Lower leg skin (tissue), 4 donors: Measurements from ENCODE around the gene MMADHC. TPM values are rescaled to one million over a fixed set of nuclear protein-coding genes. Genes with fewer than 3 reads are reported as not detected.
"Not testable (repeated sequence)": the region's sequence is repeated elsewhere in the genome, so short reads cannot be mapped to it uniquely, and the experiment has no call there.

Experiments
- DNase-seq, 2 donors: peaks; one replicate each; pipeline ENCODE4 v3.0.0-alpha.2; 2019; ENCODE audit warnings: low spot score in 2 of 2
- H3K4me3 ChIP-seq: fragments of 200-600 bp; sonication (generic); 2 replicates; pipeline ENCODE4 v1.5.1; 2017; ENCODE audit warnings: mild to moderate bottlenecking, low read depth; ENCODE audit not compliant: poor library complexity, severe bottlenecking
- POLR2A ChIP-seq, 2 donors: fragments of 450-650 bp; IDR thresholded peaks; one replicate each; pipeline ENCODE4 v1.6.1; 2016 to 2017; ENCODE audit warnings: antibody characterized with exemption in 2 of 2, mild to moderate bottlenecking in 1 of 2, moderate library complexity in 1 of 2
- WGBS, 2 donors: methylation state at CpG; one replicate each; pipeline ENCODE4 v1.1.5; 2018; 5-methylcytosine and 5-hydroxymethylcytosine counted together
- intact Hi-C: fragments of 100-400 bp; cut with DNase I; formaldehyde crosslinking; loops from one replicate; pipeline ENCODE4 v1.15.0; 2023; ENCODE audit warnings: low total_unique reads
- total RNA-seq, 4 donors: library from RNA; depleted of rRNA; stranded (reverse); fragments of >200 nt; gene quantifications; one replicate each; pipeline ENCODE4 v1.1.0, GENCODE V29; 2016
- TF ChIP-seq, protein P1 (sequence below), 3 donors: fragments of 450-650 bp; IDR thresholded peaks; one replicate each; pipeline ENCODE4 v1.5.1; 2016; ENCODE audit warnings: antibody characterized with exemption in 3 of 3, mild to moderate bottlenecking in 3 of 3, moderate library complexity in 2 of 3

MMADHC gene
- total RNA-seq, 4 donors from 2014 or later, result 66.3 to 118 (median 95.4) TPM

DNA sequence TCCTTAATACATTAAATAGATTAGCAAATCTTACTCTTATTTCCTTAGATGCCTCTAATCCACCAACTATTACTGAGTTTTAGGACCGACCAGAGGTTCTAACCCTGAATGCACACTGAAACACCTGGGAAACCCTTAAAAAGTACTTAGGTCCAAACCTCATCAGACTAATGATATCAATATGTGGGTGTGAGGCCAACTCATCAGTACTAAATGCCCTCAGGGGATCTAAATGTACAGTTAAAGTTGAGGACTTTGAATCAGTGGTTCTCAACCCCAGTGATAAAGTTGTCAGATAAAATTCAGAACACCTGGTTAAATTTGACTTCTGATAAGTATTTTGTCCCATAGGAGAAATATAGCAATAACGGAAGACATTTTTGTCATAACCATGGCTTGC, 20.9 kb downstream of the MMADHC start:
- no peak for TF ChIP-seq POLR2A (IDR thresholded peaks at IDR 0.05)
- TF ChIP-seq, protein P1, sequence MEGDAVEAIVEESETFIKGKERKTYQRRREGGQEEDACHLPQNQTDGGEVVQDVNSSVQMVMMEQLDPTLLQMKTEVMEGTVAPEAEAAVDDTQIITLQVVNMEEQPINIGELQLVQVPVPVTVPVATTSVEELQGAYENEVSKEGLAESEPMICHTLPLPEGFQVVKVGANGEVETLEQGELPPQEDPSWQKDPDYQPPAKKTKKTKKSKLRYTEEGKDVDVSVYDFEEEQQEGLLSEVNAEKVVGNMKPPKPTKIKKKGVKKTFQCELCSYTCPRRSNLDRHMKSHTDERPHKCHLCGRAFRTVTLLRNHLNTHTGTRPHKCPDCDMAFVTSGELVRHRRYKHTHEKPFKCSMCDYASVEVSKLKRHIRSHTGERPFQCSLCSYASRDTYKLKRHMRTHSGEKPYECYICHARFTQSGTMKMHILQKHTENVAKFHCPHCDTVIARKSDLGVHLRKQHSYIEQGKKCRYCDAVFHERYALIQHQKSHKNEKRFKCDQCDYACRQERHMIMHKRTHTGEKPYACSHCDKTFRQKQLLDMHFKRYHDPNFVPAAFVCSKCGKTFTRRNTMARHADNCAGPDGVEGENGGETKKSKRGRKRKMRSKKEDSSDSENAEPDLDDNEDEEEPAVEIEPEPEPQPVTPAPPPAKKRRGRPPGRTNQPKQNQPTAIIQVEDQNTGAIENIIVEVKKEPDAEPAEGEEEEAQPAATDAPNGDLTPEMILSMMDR (IDR thresholded peaks at IDR 0.05), result no peak
- no peak overlapping the region for H3K4me3 ChIP-seq
- no peak for DNase-seq
- intact Hi-C loops, result no loop called here
- WGBS, 2 donors, result 87 to 92% methylated on average over 2 of the region's 2 CpGs

DNA sequence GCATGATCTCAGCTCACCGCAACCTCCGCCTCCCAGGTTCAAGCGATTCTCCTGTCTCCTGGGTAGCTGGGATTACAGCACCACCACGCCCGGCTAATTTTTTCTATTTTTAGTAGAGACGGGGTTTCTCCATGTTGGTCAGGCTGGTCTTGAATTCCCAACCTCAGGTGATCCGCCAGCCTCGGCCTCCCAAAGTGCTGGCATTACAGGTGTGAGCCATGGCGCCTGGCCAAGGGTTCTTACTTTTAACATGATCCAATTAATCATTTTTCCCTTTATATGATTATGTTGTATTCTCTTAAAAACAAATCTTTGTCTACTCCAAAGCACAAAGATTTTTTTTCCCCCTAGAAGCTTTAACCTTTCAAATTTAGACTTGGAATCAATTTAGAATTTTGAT, 21.9 kb downstream of the MMADHC start:
- intact Hi-C loops, DNase-seq, H3K4me3 ChIP-seq: not testable (repeated sequence)
- 88 to 91% methylated on average over 9 of the region's 9 CpGs for WGBS, 2 donors

DNA sequence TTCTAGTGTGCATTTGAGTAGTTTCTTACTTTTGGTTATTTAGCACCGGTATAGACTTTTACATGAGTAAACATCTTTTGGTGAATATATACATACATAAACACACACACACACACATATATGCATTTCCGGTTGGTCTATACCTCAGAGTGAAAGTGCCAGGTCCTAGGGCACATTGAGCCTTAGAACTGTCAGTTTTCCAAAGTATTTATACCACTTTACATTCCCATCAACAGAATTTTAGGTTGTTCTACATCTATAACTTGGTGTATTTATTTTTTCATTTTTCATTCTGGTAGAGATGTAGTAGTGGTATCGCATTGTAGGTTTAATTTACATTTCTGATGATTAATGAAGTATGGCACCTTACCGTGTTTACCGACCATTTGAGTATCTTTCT, 22.6 kb downstream of the MMADHC start:
- no peak overlapping the region for H3K4me3 ChIP-seq
- DNase-seq, result no peak
- TF ChIP-seq, protein P1 (IDR thresholded peaks at IDR 0.05), result no peak
- no peak for TF ChIP-seq POLR2A (IDR thresholded peaks at IDR 0.05)
- 89% methylated on average over 5 of the region's 5 CpGs for WGBS, 2 donors
- intact Hi-C loops, result loop anchor here (5.0 kb wide), 1 partner anchor 548 kb away; no protein-coding TSS in a partner anchor

DNA sequence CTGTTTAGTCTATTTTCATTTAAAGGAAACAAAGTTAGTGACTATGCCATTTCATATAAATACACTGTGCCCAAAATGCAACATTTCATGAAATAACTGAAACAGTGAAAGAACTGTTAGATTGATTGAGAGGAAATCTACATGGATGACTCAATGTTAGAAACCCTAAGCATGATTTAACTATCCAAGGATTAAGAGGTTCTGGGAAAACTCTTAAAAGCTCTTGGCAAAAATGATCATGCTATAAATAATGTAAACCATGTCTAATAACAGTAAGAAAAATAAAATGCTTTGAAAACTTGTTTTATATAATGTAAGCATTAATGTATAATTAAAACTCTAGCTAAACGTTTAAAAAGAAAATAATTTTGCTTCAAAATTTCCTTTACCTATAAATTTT, 23.5 kb downstream of the MMADHC start:
- DNase-seq, result no peak
- H3K4me3 ChIP-seq, result no peak overlapping the region
- TF ChIP-seq, protein P1 (IDR thresholded peaks at IDR 0.05), result no peak
- TF ChIP-seq POLR2A (IDR thresholded peaks at IDR 0.05), result no peak
- intact Hi-C loops, result loop anchor here (5.0 kb wide), 1 partner anchor 547 kb away; no protein-coding TSS in a partner anchor
- 38 to 40% methylated on average over 1 of the region's 1 CpG for WGBS, 2 donors

DNA sequence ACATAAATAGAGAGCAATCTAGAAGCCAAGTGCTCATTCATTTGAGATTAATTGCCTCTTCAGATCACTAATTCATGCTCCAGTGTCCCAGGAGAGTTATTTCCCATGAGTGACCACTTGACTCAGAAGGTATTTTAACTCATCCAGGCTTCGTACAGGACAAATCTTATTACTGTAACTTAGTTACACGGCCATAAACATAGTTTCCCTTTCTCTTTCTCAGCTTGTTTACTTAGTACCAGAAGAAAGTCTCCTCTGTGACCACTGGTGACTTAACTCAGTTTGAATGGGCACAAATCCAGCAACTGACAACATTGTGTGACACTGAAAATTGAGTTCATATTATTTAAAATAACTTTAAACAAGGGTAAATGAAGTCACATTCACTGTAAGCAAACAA, 25.3 kb downstream of the MMADHC start:
- intact Hi-C loops, result loop anchor here (5.0 kb wide), 1 partner anchor 545 kb away; no protein-coding TSS in a partner anchor
- WGBS, 2 donors, result 40 to 59% methylated on average over 2 of the region's 2 CpGs
- no peak for DNase-seq
- H3K4me3 ChIP-seq, result no peak overlapping the region
- TF ChIP-seq, protein P1 (IDR thresholded peaks at IDR 0.05), result no peak
- no peak for TF ChIP-seq POLR2A (IDR thresholded peaks at IDR 0.05)

DNA sequence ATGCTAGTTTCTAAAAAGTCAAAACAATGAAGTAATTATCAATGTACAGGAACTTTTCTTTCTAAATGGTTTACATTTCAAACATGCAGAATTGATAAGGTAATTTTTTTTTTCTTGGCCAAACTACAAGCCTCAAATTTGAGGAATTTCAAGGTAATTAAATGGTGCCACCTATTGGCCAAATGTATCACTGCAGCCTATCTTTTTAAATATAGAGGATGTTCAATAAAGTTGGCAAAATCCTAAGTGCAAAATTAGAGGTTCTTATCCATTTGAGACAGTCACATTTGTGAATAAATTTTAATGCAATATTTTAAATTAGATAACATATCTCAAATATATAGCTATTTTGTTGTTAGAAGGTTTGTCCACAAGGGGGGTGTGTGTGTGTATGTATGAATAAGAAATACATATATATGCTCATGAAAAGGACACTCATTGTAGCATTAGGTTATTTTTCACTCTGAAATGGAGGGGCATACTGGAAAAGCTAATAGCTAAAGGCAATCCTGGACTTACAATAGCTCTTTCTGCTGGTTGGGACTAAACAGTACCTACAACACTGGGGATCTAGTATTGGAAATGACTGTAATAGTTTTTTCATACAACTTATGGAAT, 26.2 kb downstream of the MMADHC start:
- no peak for DNase-seq
- intact Hi-C loops, result loop anchor here (5.0 kb wide), 1 partner anchor 544 kb away; no protein-coding TSS in a partner anchor
- H3K4me3 ChIP-seq, result no peak overlapping the region
- TF ChIP-seq, protein P1 (IDR thresholded peaks at IDR 0.05), result peak in 1 of 3 donors; percentile 52
- TF ChIP-seq POLR2A (IDR thresholded peaks at IDR 0.05), result no peak
